Stimulated activated CD4-positive, alpha-beta T cell treated with anti-CD3 and anti-CD28 coated beads, Interleukin-12 subunit alpha, Interleukin-12 subunit beta, amount 100 ng/mL, for 48 hours (primary cell): Measurements from ENCODE around the gene CAMK1.

ENCODE experiments used
- DNase-seq, 3 donors: peaks; one replicate each; pipeline ENCODE4 v3.0.0-alpha.2; 2020; ENCODE audit warnings: low read depth in 2 of 3, low spot score in 1 of 3

CAMK1 gene

DNA sequence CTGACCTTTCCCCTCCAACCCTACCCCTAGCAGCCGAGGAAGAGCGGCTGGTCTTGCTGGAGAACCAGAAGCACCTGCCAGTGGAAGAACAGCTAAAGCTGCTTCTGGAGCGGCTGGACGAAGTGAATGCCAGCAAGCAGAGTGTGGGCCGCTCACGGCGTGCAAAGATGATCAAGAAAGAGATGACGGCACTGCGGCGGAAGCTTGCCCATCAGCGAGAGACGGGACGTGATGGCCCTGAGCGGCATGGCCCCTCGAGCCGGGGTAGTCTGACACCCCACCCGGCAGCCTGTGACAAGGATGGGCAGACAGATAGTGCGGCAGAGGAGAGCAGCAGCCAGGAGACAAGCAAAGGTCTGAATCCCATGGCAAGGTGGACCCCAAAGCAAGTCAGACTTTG is 26.2 kb downstream of the CAMK1 start:
- DNase-seq: no peak

DNA sequence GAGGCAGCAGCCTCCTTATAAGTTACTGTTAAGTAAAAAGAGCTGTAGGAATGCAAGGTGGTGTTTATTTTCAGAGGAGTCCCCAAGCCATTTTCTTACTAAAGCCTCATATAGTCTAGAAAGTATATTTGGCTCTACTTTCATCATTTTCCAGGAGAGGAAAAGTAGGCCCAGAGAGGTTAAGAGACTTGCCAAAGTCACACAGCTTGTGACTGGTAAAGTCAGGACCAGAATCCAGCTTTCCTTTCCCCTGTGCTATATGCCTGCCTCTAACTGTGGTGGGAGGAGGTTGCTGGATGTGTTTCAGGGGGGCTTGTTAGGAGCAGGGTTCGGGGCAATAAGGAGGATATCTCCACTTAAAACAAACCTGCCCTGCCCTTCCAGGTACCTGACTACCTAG is 27.2 kb downstream of the CAMK1 start:
- DNase-seq: no peak

DNA sequence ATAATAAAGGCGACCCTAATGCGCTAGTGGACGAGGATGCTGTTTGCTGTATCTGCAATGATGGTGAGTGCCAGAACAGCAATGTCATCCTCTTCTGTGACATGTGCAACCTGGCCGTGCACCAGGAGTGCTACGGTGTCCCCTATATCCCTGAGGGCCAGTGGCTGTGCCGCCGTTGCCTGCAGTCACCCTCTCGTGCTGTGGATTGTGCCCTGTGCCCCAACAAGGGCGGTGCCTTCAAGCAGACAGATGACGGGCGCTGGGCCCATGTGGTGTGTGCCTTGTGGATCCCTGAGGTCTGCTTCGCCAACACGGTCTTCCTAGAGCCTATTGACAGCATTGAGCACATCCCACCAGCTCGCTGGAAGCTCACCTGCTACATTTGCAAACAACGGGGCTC is 30.6 kb downstream of the CAMK1 start:
- no peak for DNase-seq

DNA sequence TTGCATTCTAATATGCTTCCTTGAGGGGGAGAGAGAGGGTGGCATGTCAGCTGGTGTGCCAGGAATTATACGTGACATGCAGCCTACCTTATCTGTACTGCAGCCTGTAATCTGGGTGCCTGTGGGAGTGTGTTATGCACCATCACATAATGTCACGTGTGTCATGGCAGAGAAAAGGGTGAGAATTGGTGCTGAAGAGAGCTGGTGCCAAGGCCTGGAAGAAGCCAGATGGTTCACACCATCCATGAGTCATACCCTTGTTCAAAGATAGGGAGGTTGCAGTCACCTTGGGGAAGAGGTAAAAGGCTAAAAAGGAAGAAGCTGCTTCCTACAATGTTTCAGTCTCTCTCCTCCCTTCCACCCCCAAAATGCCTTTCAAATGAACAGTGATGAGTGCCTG is 32.9 kb downstream of the CAMK1 start:
- DNase-seq: no peak

DNA sequence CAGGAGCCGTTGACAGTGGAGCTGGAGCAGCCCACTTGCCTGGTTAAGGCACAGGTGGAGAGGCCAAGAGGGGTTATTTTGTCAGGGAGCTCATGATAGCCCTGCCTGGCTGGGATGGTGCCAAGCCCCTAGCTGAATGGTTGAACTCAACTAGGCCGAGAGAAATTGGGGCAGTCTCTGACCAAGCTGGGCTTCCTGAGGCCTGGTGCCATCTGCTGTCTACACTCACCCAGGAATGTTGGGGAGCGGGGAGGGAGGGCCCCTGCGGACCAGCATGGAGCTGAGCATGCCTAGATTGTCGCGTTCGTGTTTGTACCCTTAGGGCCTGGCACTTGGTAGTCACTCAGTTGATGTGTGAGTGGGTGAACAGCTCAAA is 37.0 kb downstream of the CAMK1 start:
- DNase-seq: no peak

DNA sequence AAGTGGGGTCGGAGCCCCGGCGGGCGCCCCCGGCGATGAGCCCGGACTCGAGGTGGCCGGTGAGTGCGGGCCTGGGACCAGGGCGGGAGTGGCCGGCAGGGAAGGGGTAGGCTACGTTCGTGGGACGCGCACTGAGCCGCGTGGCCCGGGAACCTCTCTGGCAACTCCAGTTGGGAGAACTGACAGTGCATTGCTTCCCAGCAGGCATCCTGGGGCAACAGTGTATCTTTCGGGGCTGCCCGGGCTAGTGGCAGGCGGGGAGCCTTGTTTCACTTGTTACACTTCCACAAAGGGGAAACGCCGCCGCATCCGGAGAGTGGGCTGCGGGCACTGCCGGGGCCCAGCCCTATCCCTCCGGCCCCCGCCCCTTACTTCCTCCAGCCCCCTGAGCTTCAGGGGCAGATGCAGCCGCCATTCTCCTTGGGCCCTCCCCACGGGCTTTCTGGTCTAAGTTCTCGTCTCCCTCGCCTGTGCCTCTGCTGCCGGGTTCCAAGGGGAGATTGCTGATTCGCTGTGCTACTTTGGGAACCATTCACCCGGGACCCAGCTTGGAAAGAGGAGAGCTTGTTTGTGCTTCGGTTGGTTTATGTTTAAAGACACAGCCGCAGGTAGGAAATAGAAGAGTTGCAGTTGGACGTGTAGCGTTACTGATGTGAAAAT is 37.5 kb downstream of the CAMK1 start:
- no peak for DNase-seq

DNA sequence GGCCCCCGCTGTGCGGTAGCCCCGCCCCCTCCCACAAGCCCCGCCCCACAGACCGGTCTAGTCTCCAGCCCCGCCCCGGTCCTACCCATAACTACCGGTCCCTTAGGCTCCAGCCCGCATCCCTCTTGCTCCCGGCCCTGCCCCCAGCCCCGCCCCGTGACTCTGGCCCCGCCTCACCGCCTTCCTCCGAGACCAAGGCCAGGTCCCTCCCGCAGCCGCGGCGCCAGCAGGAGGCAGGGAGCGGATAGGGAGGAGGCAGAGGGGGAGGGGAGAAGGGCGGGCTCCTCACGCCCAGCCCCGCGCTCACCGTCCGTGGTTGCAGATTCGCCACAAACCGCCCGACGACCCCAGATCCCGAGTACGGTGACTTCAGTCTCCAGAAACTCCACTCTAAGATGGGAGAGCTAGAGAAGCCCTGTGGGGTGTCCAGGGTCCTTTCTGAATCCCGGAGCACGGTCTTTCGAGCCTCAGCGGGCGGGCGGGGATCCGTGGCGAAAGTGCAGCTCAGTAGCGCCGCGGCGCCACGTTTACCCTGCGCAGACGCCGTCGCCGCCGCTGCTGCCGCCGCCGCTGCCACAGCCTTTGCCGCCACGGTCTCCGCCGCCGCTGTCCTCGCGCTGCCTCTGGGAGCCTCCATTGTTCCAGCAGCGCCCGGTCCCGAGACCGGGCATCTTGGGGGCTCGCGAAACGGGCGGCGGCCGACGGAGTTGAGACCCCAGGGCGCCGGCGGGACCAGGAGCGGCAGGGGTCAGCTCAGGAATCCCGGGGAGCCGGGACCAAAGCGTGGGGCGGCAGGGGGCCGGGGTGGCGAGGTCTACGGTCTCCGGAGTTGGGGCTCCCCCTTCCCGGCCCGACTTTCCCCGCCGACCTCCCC is 38.3 kb downstream of the CAMK1 start, which contains the start of gene BRPF1:
TSS of gene BRPF1 (plus strand) at position 530 of the 874 bp plus-strand sequence. CDS start 2,406 bp downstream, outside the sequence.
- peak; percentile 99 to 100 (median 99) for DNase-seq

DNA sequence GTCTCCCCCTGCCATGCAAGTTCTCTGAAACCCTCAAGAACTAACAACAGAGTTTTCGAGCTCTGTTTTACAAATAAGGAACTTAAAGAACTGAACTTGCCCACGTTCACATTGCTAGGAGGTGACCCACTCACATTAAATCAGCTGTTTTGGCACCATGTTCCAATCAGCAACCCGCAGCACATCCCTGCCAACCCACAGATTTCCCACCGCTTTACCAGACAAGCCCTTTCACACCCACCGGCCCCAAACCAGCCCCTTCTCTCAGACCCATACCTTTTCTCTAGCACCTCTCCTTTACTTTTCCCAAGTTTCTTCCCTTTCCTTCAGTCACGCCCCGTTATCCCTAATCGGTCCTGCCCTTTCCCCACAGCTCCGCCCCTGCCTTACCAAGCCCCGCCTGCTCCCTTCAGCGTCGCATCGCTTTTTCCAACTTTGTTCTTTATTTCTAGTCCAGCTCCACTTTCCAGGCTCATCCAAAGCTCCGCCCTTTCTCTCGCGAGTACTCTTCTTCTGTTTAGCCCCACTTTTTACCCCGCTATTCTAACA is 39.0 kb downstream of the CAMK1 start:
- no peak for DNase-seq

DNA sequence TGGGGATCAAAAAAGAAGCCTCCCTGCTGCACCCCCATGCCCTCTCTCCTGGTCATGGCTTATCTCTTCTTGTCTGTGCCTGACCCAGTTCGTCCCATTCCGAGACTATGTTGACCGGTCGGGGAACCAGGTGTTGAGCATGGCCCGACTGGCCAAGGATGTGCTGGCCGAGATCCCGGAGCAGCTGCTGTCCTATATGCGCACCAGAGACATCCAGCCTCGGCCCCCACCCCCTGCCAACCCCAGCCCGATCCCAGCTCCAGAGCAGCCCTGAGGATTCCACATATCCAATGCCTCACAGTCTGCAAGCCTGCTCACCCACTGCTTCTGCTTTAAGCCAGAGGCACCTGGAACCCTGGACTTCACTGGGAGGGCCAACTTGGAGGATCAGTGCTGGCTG is 40.3 kb downstream of the CAMK1 start:
- DNase-seq: no peak

DNA sequence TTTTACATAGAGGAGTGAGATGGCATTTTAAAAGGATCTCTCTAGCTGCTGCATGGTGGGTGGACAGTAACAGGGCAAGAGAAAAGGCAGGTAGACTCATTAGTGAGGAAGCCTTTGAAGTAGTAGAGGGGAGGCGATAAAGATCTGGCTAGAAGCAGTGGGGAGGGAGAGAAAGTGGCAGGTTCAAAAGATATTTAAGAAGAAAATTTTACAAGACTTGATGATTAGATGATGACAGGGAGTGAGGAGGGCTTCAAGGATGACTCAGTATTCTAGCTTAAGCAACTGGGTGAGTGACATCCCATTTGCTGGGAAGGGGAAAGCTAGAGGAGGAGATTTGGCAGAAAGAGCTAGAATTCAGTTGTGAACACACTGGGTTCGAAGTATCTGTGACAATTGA is 42.0 kb downstream of the CAMK1 start:
- no peak for DNase-seq

DNA sequence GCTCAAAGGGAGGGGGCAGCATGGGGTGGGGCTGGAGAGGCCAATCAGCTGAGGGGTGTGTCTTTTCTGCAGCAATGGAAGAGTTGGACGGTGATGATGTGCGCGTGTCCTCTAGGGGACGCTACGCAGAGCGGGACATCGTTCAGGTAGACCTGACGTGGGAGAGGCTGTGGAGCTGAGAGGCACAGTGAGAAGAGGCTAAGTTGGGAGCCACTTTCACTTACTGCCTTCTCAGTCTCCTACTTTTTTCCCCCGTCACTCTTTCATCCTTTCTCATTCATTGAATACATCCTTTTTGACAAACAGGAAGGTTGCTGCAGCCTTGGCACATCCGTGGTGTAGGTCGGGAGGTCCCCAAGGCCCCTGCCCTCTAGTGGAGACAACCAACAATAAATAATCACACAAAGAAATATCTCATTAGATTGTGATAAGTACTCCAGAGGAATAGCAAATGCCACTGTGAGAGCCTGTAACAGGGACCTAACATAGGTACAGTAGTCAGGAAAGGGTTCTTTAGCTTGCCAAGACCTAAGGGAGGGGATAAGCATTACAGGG is 42.6 kb downstream of the CAMK1 start:
- peak; percentile 47 to 57 (median 54) for DNase-seq

DNA sequence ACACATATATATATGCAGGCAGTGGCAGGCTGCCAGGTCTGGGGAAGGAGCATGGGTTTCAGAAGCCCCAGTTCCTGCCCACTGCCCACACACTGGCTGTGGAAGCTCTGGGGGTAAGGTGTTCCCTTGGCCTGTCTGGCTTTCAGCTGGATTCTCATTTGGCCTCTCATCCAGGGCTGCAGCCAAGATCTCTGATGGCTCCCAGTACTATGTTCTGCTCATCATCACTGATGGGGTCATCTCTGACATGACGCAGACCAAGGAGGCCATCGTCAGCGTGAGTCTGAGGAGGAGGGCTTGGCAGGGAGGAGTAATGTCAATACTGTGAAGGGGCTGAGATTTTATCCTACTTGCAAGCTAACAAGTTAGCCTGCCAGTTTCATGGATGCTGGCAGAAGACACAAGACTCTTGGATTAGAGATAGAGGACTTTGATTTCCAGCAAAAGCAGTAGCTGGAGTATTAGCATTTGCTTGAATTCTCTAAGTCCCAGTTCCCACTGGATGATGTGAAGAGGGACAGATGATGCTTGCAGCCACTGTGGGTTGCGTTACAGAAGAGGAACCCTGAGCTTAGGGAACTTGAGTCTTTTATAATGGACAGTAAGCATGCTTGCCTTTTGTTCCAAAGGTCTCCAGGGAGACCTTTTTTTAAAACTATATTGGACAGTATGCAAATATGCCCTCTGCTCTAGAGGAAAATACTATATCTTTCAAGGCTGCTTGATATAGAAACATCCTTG is 43.8 kb downstream of the CAMK1 start:
- no peak for DNase-seq

DNA sequence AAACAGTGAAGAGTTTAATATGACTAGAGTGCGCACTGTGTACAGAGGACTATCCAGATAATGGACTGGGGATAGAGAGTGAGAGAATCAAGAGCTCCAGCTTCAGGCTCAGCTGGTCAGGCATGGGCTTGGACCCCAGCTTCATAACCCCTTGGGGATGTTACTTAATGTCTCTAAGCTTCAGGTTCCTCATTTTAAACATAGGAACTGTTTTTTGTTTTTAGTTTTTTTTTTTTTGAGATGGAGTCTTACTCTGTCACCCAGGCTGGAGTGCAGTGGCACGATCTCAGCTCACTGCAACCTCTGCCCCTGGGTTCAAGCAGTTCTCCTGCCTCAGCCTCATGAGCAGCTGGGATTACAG is 48.1 kb downstream of the CAMK1 start:
- no peak for DNase-seq

DNA sequence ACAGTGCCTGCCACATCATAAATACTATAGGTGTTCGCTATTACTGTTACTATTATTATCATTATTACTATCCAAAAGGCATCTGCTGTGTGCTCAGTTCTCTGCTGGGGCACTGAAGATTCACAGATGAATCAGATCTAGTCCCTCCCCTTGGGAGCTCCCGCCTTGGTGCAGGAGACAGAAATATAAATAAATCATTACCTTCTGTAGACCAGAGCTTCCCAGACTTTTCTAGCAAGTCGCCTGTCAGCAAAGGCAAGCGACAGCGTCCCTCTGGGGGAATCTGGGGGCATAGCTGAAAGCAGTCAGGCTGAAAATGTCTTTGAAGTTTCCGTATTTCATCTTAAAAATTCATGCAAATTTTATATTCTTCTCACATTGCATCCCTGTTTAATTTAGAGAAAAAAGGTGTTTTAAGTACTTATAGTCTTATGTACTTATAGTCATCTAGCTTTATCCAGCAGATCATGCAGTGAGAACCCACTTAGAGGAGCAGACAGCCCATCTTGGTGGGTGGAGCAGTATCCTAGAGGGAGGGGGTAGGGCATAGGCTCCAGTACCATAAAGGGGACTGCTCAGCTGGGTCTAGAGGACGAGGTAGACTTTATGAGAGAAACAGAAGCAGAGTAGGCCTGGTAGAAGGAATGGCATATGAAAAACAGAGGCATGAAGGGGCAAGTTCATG is 48.6 kb downstream of the CAMK1 start:
- DNase-seq: no peak

DNA sequence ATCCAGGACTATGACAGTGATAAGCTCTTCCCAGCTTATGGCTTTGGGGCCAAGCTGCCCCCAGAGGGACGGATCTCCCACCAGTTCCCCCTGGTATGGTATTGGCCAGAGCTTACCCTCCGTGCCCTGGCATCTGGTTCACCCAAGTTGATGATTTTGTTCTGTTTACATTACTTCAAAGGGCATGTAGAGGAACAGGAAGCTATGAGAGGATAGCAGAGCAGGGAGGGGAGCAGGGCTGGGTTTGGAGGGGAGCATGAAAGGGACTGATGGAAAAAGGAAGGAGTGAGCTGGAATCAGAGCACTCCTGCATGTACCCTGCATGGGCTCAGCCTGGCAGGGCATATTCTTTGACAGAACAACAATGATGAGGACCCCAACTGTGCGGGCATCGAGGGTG is 51.6 kb downstream of the CAMK1 start:
- no peak for DNase-seq

DNA sequence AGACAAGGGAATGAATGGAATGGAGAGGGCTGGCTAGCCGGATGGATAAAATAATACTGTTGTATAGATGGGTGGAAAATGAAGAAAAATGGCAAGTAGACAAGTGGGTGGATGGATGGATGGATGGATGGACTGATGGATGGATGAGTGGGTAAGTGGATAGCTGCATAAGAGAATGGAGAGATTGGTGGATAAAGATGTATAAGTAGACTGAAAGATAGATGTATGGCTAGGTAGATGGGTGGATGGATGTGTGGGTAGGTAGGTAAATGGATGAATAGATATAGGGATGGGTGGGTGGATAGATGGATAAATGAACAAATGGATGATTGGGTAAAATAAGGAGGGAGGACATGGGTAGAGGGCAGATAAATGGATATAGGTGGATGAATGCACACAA is 52.2 kb downstream of the CAMK1 start:
- DNase-seq: no peak

DNA sequence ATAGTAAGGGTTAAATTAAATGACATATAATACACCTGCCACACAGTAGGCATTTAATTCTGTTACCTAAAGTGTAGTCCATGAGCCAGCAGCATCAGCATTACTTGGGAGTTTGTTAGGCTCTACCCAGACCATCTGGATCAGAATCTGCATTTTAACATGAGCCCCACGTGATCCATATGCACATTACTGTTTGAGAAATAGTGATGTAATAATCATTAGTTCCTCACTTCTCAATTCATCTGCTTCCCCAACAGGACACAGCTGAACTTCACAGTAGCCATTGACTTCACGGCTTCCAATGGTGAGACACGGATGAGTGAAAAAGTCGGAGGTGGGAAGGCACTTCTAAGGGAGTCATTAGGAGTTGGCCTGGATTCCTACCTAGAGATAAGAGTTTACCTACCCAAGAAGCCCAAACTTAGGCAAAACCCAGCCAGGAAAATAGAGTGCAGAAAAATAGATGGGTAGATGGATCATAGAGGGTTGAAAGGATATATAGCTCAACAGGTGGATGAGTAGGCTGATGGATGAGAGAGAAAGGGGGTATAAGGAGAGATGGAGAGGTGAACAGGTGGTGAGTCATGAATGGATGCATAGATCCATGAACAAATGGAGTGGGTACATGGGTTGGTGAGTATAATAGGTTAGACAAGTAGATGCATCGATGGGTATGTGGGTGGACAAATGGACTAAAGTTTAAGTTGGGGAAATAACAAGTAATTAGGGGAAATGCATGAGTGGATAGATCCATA is 52.8 kb downstream of the CAMK1 start:
- no peak for DNase-seq

DNA sequence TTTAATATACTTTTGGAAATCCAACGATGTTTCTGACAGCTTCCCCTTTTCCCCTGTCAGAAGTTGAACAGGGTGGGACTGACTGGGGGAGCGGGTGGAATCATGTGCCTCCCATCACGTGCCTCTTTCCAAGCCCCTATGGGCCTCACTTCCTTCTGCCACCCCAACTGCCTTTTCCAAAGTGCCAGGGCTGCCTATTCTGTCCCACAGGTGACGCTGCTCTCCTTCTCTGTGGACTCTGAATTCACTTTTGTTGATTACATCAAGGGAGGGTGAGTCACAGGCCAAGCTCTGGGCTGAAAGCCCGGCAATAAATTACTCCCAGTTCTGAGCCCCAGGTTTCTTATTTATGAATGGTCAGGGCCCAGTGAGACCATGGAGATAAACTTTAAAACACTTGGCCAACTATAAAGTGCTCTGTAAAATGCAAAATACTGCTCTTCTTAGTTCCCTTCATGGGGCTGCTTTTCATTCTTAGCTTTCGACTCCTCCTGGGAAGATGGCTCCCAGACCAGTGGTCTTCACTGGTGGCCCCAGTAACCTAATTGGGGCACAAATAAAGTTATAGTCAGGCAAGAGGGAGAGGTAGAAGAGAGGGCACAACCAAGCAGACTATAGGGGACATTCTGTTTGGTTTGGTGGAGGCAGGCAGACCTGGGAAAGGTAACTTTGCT is 53.8 kb downstream of the CAMK1 start:
- DNase-seq: peak in 2 of 3 donors; percentile 28 to 40

DNA sequence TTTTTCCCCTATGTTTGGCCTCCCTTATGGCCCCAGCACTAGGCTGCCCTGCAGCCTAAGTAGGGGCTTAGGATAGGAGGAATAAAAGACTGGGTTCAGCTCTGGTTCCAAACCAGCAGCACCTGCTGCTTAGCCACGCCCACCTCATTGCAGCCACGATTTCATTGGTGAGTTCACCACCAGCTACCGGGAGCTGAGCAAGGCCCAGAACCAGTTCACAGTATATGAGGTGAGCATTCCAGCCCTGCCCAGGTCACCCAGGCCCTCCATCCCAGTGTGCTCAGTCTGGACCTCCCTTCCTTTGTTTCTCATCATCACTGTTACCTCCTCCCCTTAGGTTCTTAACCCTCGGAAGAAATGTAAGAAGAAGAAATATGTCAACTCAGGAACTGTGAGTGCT is 54.6 kb downstream of the CAMK1 start:
- no peak for DNase-seq

DNA sequence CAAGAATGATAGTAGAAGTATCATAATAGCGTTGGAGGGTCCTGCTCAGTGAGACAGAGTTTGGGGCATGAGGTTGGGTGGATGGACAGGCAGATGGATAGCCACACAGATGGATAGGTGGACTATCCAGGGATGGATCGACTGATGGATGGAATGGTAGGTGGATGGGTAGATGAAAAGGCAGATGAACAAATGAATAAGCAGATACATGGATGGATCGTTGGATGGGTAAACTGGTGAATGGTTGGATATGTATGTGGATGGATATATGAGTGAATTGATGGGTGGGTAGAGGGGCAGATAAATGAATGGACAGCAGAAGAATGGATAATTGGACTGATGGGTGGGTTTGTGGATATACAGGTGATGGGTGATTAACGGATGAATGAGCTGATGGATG is 56.6 kb downstream of the CAMK1 start:
- DNase-seq: no peak
